ENCODE measurements around the gene TOR3A.
A peak's percentile ranks its signal among the peaks of the same experiment; 100 is the strongest.

Gene TOR3A

GRCh38 chr1:179077396-179077795 is 4.5 kb upstream of the TOR3A start:
- DNase-seq (ENCODE audit: low read depth) = no peak

- no peak for DNase-seq (ENCODE audit: low read depth)
These were observed 2.6 kb upstream of the TOR3A start for GRCh38 chr1:179079113-179079761.

DNA sequence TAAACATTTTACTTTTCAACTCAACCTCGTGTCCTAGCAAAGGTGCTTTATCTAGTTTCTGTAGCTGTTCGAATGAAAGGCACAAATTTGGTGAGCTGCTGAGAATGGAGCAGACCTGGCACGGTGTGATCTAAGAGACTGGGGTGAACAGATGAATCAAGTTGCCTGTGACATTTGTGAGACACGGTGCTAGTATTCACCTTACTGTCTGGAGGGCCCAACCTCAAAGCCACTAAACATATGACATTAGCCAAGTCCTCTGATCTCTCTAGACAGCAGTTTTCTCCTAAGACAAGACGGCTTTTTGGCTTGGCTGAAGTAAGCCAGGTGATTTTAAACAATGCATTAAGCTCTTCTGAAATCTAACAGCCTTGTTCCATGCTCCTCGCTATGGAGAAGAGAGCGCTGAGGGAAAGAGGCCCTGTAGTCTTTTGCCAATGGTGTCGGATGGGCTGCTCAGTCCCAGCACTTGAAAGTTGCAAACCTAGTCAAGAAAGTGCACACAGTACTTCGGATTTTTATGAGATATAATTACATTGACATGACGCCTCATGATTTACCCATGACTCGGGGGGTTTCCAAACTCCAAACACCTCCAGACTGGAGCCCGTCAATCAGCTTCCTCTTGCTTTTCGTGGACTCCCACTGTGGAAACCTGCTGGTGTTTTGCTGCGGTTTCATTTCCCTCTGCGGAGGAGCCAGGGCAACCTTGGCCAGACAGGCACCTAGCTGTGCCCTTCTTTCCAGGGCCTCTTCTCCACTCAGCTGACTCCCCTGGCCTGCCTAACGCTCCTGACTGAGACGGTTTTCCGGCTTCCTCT is 794 bp upstream of the TOR3A start:
- no peak for DNase-seq (ENCODE audit: low read depth)

GRCh38 chr1:179082333-179082998 is 596 bp downstream of the TOR3A start:
- DNase-seq (ENCODE audit: low read depth) = peak; percentile 11

DNA sequence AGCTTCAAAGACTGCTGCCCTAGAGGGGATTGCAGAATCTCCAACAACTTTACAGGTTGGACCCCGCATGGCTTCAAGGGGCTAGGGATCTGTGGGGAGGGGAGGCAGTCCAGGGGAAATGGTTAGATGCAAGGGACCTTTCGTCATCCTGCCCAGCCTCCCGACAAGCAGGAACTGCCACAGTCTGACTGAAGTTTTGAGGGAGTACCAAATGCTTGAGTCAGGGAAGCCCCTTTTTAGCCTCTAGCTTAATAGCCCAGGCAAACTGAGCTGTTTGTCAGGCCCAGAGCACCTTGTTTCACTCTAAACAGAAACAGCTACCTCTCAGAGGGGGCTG is 1.1 kb downstream of the TOR3A start:
- DNase-seq (ENCODE audit: low read depth) = no peak

DNA sequence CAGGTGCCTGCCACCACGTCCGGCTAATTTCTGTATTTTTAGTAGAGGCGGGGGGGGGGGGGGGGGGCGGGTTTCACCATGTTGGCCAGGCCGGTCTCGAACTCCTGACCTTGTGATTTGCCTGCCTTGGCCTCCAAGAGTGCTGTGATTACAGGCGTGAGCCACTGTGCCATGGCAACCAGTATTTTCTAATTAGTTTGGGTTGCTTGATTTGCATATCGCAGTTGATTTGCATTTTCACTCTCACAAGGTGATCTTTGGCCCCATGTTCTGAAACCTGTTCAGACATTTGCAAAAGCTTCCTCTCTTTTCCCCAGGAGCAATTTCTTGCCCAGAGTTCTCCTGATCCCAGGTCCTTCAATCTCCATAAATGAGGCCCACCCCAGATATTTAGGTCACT is 1.7 kb downstream of the TOR3A start:
- DNase-seq (ENCODE audit: low read depth) = no peak

GRCh38 chr1:179087665-179088064 is 5.8 kb downstream of the TOR3A start:
- DNase-seq (ENCODE audit: low read depth) = no peak

DNA sequence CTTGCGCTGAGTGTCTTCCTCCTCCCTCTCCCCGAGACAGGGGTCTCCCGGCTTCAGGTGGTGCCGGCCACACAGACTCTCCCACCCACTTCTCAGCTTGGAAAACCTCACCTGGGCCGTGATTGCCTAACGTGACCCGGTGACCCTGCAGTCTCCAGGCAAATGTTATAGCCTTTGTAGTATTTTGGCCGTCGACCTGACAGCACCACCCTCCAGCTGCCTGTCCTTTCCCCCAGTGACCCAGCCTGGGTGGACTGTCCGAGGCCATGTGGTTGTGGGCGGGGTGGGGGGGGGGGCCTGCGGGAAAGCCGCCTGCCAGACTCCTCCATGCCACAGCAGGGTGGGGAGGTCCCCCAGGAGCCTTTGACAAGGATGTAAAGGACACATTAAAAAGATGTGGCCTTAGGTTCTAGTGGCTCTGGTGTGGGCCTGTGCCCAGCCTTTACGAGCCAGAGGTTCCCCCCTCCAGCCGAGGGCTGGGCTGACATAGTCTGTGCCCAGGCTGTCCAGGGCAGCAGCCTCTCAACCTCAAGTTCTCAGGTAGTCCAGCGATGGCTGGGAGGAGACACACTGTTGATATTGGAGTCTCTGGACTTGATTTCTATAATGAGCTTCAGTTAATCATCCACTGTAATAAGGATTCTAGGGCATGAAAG is 8.1 kb downstream of the TOR3A start:
- no peak for DNase-seq (ENCODE audit: low read depth)

DNA sequence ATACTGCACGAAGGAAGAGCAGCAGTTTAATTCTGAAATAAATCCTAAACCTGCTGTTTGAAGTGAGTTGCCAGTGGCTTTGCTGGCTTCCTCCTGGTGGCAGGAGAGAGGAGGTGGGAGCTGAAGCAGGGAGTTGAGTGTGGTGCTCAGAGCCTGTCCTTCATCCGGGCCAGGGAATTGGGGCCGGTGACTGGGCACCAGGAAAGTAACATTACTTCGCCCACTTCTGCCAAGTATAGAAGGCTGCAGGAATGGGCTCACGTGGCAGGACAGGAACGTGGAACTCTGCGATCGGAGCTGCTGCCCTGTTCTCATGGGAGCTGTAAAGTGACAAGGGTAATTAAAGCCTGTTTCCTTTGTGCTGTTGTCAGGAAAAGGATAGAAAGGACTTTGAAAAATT is 8.7 kb downstream of the TOR3A start:
- no peak for DNase-seq (ENCODE audit: low read depth)

DNA sequence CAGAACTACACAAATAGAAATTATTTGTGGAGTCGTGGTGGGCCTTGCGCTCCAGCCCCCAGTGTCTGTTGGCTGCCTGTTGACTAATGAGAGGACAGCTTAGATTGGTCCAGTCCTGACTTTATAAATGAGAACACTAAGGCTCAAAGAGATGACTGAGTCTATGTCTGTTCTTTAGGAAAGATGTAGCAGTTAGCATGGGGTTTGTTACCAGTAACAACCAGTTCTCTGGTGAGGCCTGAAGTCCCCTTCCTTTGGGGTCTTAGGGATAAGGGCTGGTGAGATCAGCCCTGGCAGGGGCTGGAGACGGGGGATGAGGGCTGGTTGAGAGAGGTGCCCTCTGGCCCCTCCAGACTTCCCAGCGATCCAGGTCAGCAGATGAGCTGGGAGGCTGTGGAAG is 9.1 kb downstream of the TOR3A start:
- no peak for DNase-seq (ENCODE audit: low read depth)

DNA sequence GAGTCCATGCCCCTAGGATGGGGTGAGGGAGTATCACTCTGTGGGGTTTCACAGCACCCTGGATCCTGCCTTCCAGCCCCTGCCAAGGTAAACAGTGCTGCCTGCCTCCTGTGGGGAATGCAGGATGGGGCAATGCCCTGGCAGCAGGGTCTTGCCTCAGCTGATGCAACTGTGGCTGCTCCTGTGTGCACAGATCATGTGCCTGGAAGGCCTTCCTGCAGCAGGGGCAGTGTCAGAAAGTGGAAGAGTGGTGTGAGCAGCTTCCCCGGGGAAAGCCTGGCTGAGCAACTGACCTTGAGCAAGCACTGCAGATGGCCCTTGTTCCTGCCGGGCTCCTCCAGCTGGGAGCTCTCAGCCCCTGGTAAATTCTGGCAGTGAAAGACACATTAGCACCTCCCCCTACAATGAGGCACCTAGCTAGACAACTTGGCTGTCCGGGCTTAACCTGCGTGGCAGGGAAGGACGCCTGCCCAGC is 9.9 kb downstream of the TOR3A start:
- no peak for DNase-seq (ENCODE audit: low read depth)

DNA sequence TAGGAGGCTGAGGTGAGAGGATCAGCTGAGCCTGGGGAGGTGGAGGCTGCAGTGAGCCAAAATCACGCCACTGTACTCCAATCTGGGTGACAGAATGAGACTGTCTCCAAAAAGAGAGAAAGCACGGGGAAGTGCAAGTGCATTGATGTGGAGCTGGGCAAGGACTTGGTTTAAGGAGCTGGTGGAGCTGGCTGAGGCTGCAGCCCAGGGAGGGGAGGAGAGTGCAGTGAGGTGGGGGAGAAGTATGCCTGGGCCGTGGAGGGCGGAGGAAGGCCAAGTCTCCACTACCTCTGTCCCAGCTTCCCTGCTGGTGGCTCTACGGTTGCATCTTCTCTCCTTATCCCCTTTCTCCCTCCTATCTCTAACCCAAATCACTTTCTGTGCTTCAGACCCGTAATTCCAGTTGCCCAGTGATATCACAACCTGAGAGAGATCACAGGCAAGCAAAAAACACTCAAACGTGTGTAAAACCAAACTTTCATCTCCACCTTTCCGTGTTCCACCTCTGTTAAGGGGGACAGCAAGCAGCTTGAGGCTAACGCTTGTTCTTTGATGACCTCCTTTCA is 11.1 kb downstream of the TOR3A start:
- no peak for DNase-seq (ENCODE audit: low read depth)

DNA sequence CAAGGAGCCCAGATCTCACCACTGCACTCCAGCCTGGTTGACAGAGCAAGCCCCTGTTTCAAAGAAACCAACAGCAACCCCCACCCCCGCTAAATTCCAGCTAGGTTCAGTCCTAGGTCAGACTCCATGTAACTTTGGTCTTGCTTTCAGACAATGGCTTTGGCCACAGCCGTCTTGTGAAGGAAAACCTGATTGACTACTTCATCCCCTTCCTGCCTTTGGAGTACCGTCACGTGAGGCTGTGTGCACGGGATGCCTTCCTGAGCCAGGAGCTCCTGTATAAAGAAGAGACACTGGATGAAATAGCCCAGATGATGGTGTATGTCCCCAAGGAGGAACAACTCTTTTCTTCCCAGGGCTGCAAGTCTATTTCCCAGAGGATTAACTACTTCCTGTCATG is 12.9 kb downstream of the TOR3A start:
- DNase-seq (ENCODE audit: low read depth) = no peak

DNA sequence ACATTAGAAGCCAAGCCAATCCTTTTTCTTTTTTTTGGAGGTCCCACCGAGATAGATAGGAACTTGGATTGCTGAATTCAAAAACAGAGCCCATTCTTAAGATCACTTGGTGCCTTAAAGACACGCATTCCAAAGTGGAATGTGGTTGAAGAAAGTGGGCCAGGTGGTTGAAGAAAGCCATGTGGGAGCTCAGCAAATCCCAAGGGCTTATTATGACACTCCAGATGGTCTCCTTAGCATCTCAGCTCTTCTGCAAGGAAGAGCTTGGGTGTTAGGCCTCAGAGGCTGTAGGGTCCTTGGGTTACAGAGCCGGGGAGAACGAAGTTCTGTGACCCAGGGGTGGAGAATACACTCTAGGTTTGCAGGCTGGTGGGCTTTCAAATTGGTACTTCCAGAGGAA is 13.5 kb downstream of the TOR3A start:
- DNase-seq (ENCODE audit: low read depth) = no peak

DNA sequence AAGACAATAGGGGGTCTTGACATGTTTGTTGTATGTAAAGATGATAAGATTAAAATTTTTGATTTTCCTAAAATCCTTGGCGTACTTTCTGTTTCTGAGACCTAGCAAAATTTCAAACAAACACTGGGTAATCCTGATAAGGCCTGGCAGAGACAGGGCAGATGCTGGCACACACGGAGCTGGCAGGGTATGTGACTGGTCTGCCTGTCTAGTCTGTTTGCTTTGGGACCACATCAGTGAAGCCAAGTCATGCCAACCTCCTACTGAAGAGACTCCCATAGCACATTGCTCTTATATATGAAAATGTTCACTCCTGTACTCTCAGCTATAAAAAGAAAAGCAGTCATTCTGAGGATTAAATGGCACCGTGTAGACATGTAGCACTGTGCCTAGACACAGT is 14.1 kb downstream of the TOR3A start:
- DNase-seq (ENCODE audit: low read depth) = no peak

- DNase-seq (ENCODE audit: low read depth) = no peak
These were observed 18.0 kb downstream of the TOR3A start for GRCh38 chr1:179099891-179100290.

DNA sequence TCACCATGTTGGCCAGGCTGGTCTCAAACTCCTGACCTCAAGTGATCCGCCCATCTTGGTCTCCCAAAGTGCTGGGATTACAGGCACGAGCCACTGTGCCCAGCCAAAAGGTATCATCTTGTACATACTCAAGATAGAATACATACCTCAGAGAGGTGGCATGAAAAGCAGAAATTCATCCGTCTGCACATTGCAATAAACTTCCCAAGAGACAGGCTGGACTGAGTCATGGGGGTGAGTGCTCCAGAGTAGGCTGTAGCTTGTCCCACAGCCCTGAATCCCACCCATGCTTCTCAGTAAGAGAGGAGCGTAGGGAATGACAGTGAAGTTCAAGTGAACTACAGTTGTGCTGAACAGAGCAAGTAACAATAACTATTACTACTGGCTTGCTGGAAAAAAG is 19.7 kb downstream of the TOR3A start:
- DNase-seq (ENCODE audit: low read depth) = no peak

- DNase-seq (ENCODE audit: low read depth) = no peak
These were observed 22.1 kb downstream of the TOR3A start for GRCh38 chr1:179103999-179104398.

- no peak for DNase-seq (ENCODE audit: low read depth)
These were observed 22.9 kb downstream of the TOR3A start for GRCh38 chr1:179104611-179105250.

DNA sequence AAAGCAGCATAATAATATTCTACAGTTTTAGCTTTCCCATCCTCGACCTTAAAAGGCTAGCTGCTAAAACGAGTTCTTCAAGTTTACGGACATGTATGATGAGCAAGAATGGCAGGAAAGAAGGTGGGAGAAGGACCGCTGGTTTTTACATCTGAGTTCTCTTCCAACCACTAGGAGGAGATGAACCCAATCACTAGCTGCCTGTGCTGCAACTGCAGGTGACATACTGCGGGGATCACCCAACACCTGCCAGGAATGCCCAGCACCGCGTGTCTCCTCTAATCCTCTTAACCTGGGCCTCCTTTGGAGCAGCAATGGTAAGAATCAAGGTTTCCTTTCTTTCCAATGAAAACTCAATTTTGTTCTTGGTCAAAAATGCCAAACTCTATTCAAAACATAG is 23.5 kb downstream of the TOR3A start:
- DNase-seq (ENCODE audit: low read depth) = no peak

DNA sequence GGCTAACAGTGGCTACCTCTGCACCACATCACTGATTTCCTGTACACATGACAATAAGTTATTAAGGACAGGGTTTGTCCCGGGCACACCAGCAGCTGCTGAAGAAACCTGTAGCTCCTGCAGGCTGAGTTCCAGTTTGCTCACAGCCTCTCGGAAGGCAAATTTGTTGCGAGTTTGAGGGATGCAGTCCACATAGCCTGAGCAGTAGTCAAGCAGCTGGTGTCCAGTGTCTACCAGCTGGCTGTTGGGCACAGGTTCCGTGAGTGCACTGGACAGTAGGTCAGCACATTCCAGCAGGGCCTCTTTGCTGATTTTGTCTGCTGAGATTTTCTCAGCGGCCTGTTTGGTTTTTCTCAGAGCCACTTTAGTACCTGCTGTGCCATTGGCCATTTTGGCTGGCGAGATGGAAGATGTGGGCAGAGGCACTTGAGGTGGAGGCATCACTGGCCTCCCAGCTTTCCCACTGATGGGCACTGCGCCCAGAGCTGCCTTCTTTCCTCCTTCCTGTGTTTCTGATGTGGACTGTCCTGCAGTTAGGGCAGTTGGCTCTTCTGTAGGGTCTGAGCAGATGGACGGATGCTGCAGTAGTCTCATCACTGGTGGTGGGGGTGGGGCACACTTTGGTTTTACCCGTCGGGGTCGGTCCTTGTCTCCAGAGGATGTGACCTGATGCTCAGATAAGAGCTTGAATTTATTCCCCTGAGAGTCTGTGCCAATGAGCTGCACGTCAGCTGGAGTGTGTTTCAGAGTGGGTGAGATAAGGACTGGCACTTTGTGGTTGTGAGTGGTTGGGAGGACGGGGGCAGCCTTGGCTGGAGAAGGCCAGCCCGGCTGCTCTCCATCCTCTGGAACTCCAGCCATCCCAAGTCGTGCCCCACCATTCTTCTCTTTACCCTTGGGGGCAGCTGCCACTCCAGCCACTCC is 26.1 kb downstream of the TOR3A start:
- DNase-seq (ENCODE audit: low read depth) = no peak
